GM13977 (cell line): ENCODE results near the gene TSPOAP1.
A peak's percentile ranks its signal among the peaks of the same experiment; 100 is the strongest.

ENCODE experiments used
- DNase-seq: peaks from one replicate; pipeline ENCODE4 v3.0.0; 2012; ENCODE audit warnings: low spot score
- CTCF ChIP-seq: IDR thresholded peaks from 2 replicates; pipeline ENCODE4 v1.5.1; 2012; ENCODE audit warnings: mild to moderate bottlenecking, control low read depth; ENCODE audit not compliant: insufficient read depth; ENCODE audit errors: extremely low read depth, missing control alignments
- in situ Hi-C: fragments of 300-500 bp; cut with MboI; formaldehyde crosslinking; loops from one replicate; pipeline ENCODE4 v1.12.0; 2022; ENCODE audit warnings: low sequenced_read_pairs, low pct_unique_long_range_greater_than_20kb, mixed read lengths, inconsistent platforms; ENCODE audit not compliant: unreplicated experiment

Gene TSPOAP1

GRCh38 chr17:58264407-58265103 is 64.0 kb downstream of the TSPOAP1 start:
- no peak for DNase-seq
- in situ Hi-C loops = no loop called here
- no peak for TF ChIP-seq CTCF

- no peak for DNase-seq
- in situ Hi-C loops = no loop called here
- TF ChIP-seq CTCF = no peak
These were observed 64.8 kb downstream of the TSPOAP1 start for GRCh38 chr17:58263773-58264172.

- TF ChIP-seq CTCF = no peak
- in situ Hi-C loops = no loop called here
- DNase-seq = no peak
These were observed 66.4 kb downstream of the TSPOAP1 start for GRCh38 chr17:58262149-58262548.

- peak; percentile 20 for TF ChIP-seq CTCF
- no peak for DNase-seq
- in situ Hi-C loops = no loop called here
These were observed 73.8 kb downstream of the TSPOAP1 start for GRCh38 chr17:58254803-58255202.

DNA sequence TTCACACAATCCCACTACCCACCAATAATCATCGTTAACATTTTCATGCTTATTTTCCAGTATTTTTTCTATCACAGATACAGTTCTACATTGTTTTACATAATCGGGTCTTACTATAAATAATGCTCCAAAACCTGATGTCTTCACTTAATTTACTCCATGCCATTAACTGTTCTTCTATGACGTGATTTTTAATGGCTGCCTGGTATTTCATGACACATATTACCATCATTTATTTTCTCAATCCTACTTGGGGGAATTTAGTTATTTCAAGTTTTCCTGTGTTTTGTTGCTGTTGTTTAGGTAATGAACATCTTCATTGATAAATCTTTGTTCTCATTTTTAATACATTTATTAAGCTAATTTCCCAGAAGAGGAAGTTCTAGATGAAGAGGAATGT is 75.5 kb downstream of the TSPOAP1 start:
- in situ Hi-C loops = no loop called here
- TF ChIP-seq CTCF = no peak
- DNase-seq = no peak

- in situ Hi-C loops = no loop called here
- no peak for TF ChIP-seq CTCF
- DNase-seq = no peak
These were observed 76.5 kb downstream of the TSPOAP1 start for GRCh38 chr17:58252141-58252540.
